Stimulated activated CD8-positive, alpha-beta memory T cell treated with anti-CD3 and anti-CD28 coated beads, Interleukin-2, amount 100 ng/mL, for 48 hours (primary cell): ENCODE data around the gene DHRS1.

ENCODE experiments used
- DNase-seq, 2 donors: peaks; one replicate each; pipeline ENCODE4 v3.0.0-alpha.2; 2020; ENCODE audit warnings: low read depth in 2 of 2

The DHRS1 gene

DNA sequence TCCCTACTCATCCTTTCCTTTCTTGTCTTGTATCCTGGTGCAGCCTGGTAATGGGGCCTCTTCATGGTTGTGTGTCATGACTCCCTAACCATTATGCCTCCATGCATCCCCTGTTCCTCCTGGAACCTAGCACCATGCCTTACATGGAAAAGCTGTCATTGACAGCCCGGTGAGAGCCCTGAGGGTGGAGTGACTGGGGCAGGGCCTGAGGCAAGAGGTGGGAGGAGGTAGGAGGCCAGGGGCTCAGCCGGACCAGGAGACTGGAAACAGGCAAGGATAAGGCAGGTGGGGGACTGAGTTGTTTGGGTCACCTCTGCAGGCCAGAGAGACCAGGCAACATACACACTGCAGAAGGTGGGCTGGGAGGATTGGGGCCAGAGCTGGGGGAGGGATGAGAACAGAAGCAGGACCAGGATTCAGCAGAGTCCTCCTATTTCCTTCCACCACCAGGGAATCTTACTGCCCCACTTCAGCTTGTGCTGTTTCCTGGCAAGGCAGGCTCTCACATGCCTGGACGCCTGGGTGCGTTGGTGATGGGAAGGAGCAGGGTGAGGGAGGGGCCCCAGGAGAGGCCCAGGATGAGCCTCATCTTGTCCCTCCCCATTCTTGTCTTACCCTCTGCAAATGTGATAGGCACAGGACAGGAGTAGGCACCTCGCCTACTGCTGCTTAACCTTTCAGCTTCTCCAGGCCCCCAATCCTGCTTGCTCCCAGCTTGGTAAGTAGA, 10.1 kb upstream of the DHRS1 start, which contains the start of gene LTB4R2:
TSS of gene LTB4R2 (plus strand) at position 603 of the 727 bp plus-strand sequence. CDS start 525 bp downstream, outside the sequence.
- DNase-seq = no peak

GRCh38 chr14:24308342-24309124, 9.0 kb upstream of the DHRS1 start:
- DNase-seq = no peak

DNA sequence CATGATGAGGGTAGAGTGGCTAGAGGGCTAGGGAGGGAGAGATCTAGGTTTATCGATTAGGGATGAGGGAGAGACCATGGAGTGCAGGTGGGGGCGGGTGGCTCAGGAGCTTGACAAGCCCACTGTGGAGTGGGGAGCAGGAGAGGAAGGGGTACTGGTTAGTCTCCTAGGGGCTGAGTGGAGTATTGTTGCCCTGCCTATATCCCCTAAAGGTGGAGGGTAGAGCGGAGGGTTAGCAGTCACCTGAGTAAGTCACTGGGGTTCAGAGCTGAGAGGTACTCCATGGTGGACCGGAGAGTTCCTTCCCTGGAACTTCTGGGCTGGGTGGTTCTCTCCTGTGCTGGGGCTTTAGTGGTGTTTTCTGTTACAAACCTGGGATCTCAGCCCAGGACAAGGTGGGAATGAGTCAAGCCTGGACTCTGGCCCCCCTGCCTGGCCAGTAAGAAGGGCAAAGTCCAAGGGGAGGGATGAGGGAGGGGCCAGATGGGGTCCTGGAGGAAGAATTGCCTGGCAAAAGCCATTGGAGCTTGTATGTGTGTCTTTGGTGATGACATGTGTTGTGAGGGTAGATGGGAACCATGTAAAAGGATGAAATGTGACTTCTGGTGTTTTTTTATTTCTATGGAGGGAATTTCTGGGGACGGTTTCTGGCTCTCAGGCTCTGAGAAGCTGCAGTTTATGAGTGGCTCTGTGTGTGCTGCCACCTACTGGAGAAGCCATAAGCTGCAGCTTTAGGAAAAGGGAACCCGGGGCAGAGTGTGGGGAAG, 8.2 kb upstream of the DHRS1 start, which contains the start of gene CIDEB:
TSS of gene CIDEB (minus strand) at position 403 of the 767 bp plus-strand sequence. CDS start at position 284, 119 bp downstream.
- DNase-seq = peak in 1 of 2 donors; percentile 45

- DNase-seq = no peak
Observed at GRCh38 chr14:24307156-24307574, 7.6 kb upstream of the DHRS1 start.

DNA sequence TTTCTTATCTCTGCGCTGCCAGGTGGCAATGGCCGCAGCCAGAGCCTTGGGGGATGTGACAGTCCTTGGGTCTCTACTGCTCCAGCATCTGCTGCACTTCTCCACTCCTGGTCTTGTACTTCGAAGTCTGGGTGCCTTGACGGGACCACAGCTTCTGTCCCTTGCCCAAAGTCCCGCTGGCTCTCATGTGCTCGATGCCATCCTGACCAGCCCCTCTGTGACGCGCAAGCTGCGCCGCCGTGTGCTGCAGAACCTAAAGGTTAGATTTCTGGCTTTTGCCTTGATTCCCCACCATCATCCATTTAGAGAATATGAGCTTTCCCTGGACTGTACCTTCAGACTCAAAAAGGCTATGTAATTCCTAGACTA, 4.4 kb upstream of the DHRS1 start:
- DNase-seq = no peak

- no peak for DNase-seq
Observed at GRCh38 chr14:24300326-24300980, 873 bp upstream of the DHRS1 start.

DNA sequence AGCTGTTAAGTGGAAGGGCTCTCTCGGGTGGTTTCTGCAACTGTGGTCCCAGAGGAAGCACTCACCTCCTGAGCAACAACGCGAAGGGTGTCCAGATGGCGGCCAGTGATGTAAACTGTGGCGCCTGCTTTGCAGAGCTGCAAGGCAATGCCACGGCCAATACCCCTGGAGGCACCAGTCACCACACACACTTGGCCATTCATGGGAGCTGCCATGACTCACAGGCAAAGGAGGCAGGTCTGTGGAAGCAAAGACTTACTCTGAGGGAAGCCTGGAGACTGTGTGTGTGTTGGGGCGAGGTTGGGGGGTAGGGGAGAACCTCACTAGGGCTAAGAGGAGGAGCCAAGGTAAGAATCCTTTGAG, 707 bp downstream of the DHRS1 start:
- no peak for DNase-seq

DNA sequence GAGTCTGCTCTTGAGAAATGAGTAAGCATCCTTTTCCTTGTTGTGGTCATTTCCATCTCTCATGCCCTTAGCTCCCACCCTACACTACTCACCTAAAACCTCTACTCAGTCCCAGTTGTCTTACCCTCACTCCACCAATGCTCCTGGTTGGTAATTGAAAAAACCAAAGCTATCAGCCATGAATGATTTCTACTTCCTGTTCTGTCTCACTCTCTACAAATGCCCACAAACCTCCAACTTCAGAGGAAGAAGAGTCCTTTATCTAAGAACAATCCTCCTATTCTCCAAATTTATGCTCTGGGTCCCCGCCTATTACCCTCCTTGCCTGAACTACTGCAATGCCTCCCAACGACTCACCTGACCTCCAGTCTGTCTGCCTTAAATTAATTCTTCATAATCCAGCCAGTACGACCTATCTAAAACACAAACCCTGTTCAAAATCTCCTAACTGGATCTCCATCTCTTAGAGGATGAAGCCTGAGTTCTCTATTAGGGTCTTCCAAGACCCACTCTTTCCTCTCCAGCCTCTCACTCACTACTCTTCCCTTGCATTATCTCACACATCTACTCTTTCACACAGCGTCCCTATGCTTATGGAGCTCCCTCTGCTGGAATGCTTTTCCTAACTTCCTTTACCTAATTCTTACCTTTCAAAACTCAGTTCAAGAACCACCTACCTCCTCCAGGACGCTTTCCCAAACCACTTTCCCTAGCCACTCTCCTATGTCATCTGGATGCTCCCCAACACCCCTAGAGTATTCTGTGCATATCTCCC, 2.2 kb downstream of the DHRS1 start:
- no peak for DNase-seq

DNA sequence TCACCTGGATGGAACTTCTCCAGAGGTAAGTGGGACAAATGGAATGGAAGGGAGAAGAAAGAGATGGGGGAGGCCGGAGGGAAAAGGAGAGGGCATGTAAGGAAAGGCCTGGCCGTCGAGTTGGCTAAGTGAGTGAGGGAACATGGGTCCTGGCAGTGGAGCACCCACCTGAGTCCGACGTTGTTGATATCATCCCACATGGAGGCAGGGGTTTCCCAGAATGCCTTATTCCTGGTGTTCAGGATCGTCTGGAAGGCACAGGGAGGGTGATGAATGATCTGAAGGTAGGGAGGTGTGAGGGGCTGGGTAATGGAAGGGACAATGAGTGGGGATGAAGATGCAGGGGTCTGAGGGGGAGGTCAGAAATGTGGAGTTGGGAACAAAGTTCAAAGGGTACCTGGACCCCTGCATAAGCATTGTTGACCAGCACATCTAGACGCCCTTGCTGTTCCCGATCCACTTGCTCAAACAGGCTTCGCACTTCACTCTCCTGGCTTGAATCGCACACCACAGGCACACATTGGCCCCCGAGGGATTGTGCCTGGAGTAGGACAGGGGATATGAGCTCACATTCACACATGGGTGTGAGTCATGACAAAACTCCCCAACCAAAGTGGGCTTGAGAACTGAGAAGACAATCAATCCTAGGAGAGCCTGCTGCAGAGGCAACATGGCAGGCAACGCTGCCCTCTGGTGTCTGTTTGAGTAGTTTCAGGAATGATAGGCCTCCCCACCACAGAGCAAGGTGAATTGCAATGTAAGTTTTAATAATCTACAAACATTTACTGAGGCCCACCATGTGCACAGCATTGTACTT, 3.0 kb downstream of the DHRS1 start:
- DNase-seq = peak; percentile 36 to 52

- DNase-seq = no peak
Observed at GRCh38 chr14:24293525-24293924, 6.1 kb downstream of the DHRS1 start.

DNA sequence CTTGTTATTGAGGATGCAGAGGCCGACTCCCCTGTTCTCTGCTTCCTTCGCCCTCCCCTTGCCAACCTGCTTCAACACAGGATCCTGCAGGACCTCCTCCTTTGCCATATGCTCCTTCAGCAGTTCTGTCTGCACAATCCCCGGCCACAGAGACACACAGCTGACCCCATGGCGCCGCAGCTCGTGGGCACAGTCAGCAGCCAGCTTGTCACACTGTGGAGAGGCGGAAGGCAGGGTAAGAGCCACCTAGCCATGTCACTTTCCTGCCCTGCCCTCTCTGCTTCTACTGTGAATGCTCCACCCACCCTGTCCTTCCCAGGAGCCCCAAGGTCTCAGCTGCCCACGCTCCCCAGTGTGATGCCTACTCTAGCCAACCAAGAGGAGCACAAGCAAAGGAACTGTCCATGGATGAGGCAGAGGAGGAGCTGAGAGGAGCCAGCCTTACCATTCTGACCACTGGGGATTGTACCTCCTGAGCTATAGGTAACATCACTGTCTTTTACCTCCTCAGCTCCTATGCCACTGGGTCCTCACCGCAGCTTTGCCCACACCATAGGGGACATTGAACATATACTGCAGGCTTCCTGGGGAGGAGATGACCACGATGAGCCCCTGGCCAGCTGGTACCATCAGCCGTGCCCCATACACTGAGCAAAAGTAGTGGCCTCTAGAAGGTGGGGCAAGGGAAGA, 7.3 kb downstream of the DHRS1 start:
- no peak for DNase-seq

GRCh38 chr14:24291446-24292117, 8.0 kb downstream of the DHRS1 start:
- no peak for DNase-seq

DNA sequence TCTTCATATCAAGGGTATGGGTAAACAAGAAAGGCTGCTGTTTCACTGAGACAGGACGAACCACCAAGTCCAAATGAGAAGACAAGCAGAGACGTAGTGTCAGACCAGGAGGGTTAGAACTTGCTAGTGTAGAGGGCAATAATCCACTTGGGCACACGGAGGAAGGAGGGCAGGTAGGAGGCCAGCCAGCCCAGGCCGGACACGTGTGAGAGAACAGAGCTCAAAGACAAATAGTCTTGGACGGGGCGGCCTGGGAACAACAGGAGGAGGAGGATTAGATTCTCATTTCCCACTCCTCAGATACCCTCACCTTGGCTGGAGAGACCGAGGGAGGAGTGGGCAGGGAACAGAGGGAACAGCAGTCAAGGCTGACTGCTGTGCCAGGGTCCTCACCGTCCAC, 8.8 kb downstream of the DHRS1 start:
- DNase-seq = no peak

- DNase-seq = peak; percentile 47 to 57
Observed at GRCh38 chr14:24289649-24290280, 9.8 kb downstream of the DHRS1 start.

- DNase-seq = no peak
Observed at GRCh38 chr14:24286996-24287395, 12.6 kb downstream of the DHRS1 start.

GRCh38 chr14:24285351-24285750, 14.2 kb downstream of the DHRS1 start:
- no peak for DNase-seq

GRCh38 chr14:24284501-24285035, 15.0 kb downstream of the DHRS1 start:
- DNase-seq = no peak

DNA sequence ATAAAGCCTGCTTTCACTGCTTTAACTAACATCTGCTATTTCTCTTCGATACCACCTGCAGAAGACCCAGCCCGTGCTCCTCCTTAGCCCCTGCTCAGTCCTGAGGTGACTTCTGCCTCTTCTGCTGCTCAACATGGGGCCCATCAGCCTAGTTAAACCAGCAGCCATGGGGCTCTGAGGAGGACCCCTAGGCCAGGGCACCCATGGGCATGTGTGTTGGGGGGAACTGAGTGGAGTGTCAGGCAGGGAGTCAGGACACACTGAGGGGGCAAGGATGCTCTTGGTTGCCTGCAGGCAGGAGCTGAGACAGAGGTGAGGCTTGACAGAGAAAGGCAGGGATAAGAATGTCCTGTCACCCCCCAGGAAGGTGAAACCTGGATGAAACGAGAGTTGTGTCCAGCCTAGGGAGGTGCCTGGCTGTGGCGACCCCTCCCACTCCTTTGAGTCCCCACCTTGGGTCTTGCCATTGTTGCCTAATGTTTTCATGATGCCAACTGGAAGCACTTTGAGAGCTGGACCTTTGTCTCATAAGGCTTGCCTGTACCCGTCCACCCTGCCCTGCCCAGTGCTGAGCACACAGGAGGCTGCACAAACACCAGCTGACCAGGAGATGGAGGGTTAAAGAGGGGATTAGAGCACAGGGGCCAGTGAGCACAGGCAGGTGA, 15.7 kb downstream of the DHRS1 start:
- no peak for DNase-seq
